K562 (cell line): ENCODE measurements around the gene TMTC2. TPM values are rescaled to one million over a fixed set of nuclear protein-coding genes. Genes with fewer than 3 reads are reported as not detected.

ENCODE experiments used
- ATAC-seq: fragments of 200-7000 bp; cut with Tn5 transposase; 3 replicates; pipeline ENCODE4 v1.9.1; 2020; ENCODE audit warnings: moderate library complexity
- BruUV-seq: library from RNA; stranded (reverse); fragments of 400-500 nt; replicated peaks from 2 replicates; lab custom pipeline; 2021; lab: Mats Ljungman, UMichigan
- CTCF ChIA-PET: fragments of 300-600 bp; formaldehyde crosslinking; extraction: SDS; loops from one replicate; lab custom pipeline; 2021; ENCODE audit warnings: low intra/inter-chr PET ratio; lab: Yijun Ruan, JAX
- POLR2A ChIA-PET: fragments of 300-600, 350-650 bp; sonication (Branson Sonifier 250); formaldehyde crosslinking; extraction: SDS; loops from one replicate; lab custom pipeline; 2021; ENCODE audit warnings: antibody characterized with exemption, inconsistent platforms; lab: Yijun Ruan, JAX
- DNase-seq, 4 experiments: peaks; one replicate each; pipeline versions ENCODE4 v3.0.0 to v3.0.0-alpha.2; 2011 to 2018; ENCODE audit warnings: low spot score in 3 of 4, mixed read lengths in 3 of 4; ENCODE audit errors: extremely low read depth in 1 of 4
- FAIRE-seq: peaks from 2 replicates; lab custom pipeline; 2011; peaks lifted over from hg19 to GRCh38; lab: Jason Lieb, UNC
- H2AFZ ChIP-seq: 2 replicates; pipeline ENCODE4 v1.6.0; 2011; ENCODE audit warnings: low read depth, low read length, control low read depth, inconsistent platforms
- H3K27ac ChIP-seq: fragments of 200-600 bp; 3 replicates; pipeline ENCODE4 v1.8.0; 2011; ENCODE audit warnings: low read depth, mild to moderate bottlenecking, control low read depth, inconsistent platforms, low read length, moderate library complexity, mixed read lengths; ENCODE audit errors: extremely low read depth
- H3K27me3 ChIP-seq, 2 experiments: fragments of 300-600 bp in 1 of 2; 2 replicates in 1 of 2; 3 replicates in 1 of 2; pipeline versions ENCODE4 v1.6.0 to v1.8.0; 2011; ENCODE audit warnings: inconsistent platforms in 2 of 2, low read length in 2 of 2, mild to moderate bottlenecking in 1 of 2, mixed read lengths in 1 of 2, moderate library complexity in 1 of 2; ENCODE audit not compliant: control insufficient read depth in 2 of 2, insufficient read depth in 2 of 2
- H3K36me3 ChIP-seq: fragments of 300-600 bp; 3 replicates; pipeline ENCODE4 v1.8.0; 2011; ENCODE audit warnings: mild to moderate bottlenecking, low read length, inconsistent platforms; ENCODE audit not compliant: control insufficient read depth, insufficient read depth
- H3K4me1 ChIP-seq, 2 experiments: fragments of 200-600 bp in 1 of 2; replicated peaks in 1 of 2; 2 replicates in 1 of 2; 3 replicates in 1 of 2; pipeline versions ENCODE4 v1.5.1 to v1.8.0; 2011; ENCODE audit warnings: inconsistent platforms in 2 of 2, low read length in 2 of 2, mild to moderate bottlenecking in 1 of 2, mixed read lengths in 1 of 2, moderate library complexity in 1 of 2; ENCODE audit not compliant: control insufficient read depth in 2 of 2, insufficient read depth in 2 of 2
- H3K4me2 ChIP-seq: 2 replicates; pipeline ENCODE4 v1.6.1; 2011; ENCODE audit warnings: low read length, control low read depth, inconsistent platforms, mixed read lengths; ENCODE audit not compliant: insufficient read depth
- H3K4me3 ChIP-seq: fragments of 200-600 bp; sonication (generic), shearing (Covaris generic); 2 replicates; pipeline ENCODE4 v1.5.1; 2016; ENCODE audit warnings: control low read depth, inconsistent platforms
- H3K79me2 ChIP-seq: fragments of 200-600 bp; 3 replicates; pipeline ENCODE4 v1.8.0; 2011; ENCODE audit warnings: low read length, inconsistent platforms; ENCODE audit not compliant: control insufficient read depth, insufficient read depth
- H3K9ac ChIP-seq, 2 experiments: 2 replicates each; pipeline versions ENCODE4 v1.6.0 to v1.6.1; 2011; ENCODE audit warnings: low read depth in 2 of 2, low read length in 2 of 2, control low read depth in 1 of 2, inconsistent platforms in 1 of 2, mild to moderate bottlenecking in 1 of 2, mixed read lengths in 1 of 2; ENCODE audit not compliant: insufficient read depth in 1 of 2
- H3K9me1 ChIP-seq: one replicate; pipeline ENCODE4 v1.6.0; 2011; ENCODE audit warnings: inconsistent platforms, mild to moderate bottlenecking, low read length, moderate library complexity; ENCODE audit not compliant: control insufficient read depth, insufficient read depth
- H3K9me3 ChIP-seq: replicated peaks from 2 replicates; pipeline ENCODE4 v1.5.1; 2011; ENCODE audit warnings: low read depth, low read length, inconsistent platforms; ENCODE audit not compliant: control insufficient read depth, insufficient read depth
- H4K20me1 ChIP-seq: replicated peaks from 2 replicates; pipeline ENCODE4 v1.6.1; 2011; ENCODE audit warnings: low read length, inconsistent platforms, mixed read lengths; ENCODE audit not compliant: control insufficient read depth, insufficient read depth
- EP400 ChIP-seq: fragments of 450-650 bp; IDR thresholded peaks from 2 replicates; pipeline ENCODE4 v1.6.1; 2017; ENCODE audit warnings: antibody characterized with exemption, mild to moderate bottlenecking, moderate library complexity
- HDAC8 ChIP-seq: fragments of 450-650 bp; IDR thresholded peaks from 2 replicates; pipeline ENCODE4 v1.6.1; 2016; ENCODE audit warnings: mild to moderate bottlenecking, missing genetic modification characterization, moderate library complexity, missing compliant biosample characterization
- MAZ ChIP-seq, 2 experiments: fragments of 450-650 bp in 1 of 2; sonication (generic) in 1 of 2; formaldehyde crosslinking; IDR thresholded peaks in 1 of 2; conservative IDR thresholded peaks in 1 of 2; 2 replicates each; pipeline versions ENCODE4 v1.4.0 to v1.5.0; 2020; ENCODE audit warnings: mild to moderate bottlenecking in 1 of 2, missing genetic modification reagents in 1 of 2
- SOX6 ChIP-seq: fragments of 450-650 bp; IDR thresholded peaks from 2 replicates; pipeline ENCODE4 v1.6.1; 2014; ENCODE audit warnings: mild to moderate bottlenecking
- SRF ChIP-seq, 2 experiments: fragments of 250-450, 450-650 bp in 1 of 2; sonication (Bioruptor Pico) in 1 of 2; sonication (generic) in 1 of 2; formaldehyde crosslinking; IDR thresholded peaks; 2 replicates each; pipeline versions ENCODE4 v1.5.0 to v1.5.1; 2020 to 2022; ENCODE audit warnings: mild to moderate bottlenecking in 1 of 2, missing genetic modification reagents in 1 of 2
- STAG1 ChIP-seq: sonication (generic); formaldehyde crosslinking; IDR thresholded peaks from 2 replicates; pipeline ENCODE4 v1.5.0; 2020; ENCODE audit warnings: missing genetic modification reagents, borderline replicate concordance
- TCF7 ChIP-seq: sonication (generic); IDR thresholded peaks from 2 replicates; pipeline ENCODE4 v1.6.1; 2016; ENCODE audit warnings: antibody characterized with exemption, borderline replicate concordance
- ZNF75A ChIP-seq: fragments of 450-650 bp; formaldehyde crosslinking; IDR thresholded peaks from 2 replicates; pipeline ENCODE4 v1.4.0; 2020; ENCODE audit warnings: mild to moderate bottlenecking
- in situ Hi-C: fragments of 300-500 bp; cut with MboI; formaldehyde crosslinking; loops from 4 replicates; pipeline ENCODE4 v1.15.0; 2018; ENCODE audit warnings: inconsistent platforms, mixed read lengths
- intact Hi-C: fragments of 100-400 bp; cut with micrococcal nuclease; formaldehyde crosslinking; loops from 2 replicates; pipeline ENCODE4 v1.14.2; 2022
- polyA plus RNA-seq, 8 experiments: library from polyadenylated mRNA; depleted of rRNA in 4 of 8; stranded (reverse) in 5 of 8; unstranded in 3 of 8; fragments of >200 nt; fragmentation: Nextera tagmentation in 2 of 8; fragmentation: Illumina TruSeq in 1 of 8; extraction: Ambion mirVana in 2 of 8; extraction: Trizol in 1 of 8; gene quantifications; 2 replicates each; pipeline versions ENCODE4 v1.2.1 to v1.2.3, GENCODE V29; 2011 to 2014; ENCODE audit warnings: inconsistent platforms in 1 of 8, missing spikeins in 1 of 8
- total RNA-seq, 7 experiments: library from RNA; depleted of rRNA in 6 of 7; stranded (reverse); fragments of >200 nt in 6 of 7; fragmentation: Illumina TruSeq in 2 of 7; extraction: Trizol in 2 of 7; gene quantifications; 2 replicates each; pipeline versions ENCODE4 v1.2.1 to v1.2.3, GENCODE V29; 2011 to 2021; ENCODE audit warnings: low replicate concordance in 1 of 7
- TF ChIP-seq, protein P1 (sequence below): IDR thresholded peaks from 2 replicates; pipeline ENCODE4 v1.6.1; 2011; ENCODE audit not compliant: insufficient read length; ENCODE audit errors: extremely low read depth

Gene TMTC2
- total and polyA plus RNA-seq, 9 of the 15 experiments (the other 6 are each of a cell fraction or from before 2014, with no cell fraction given), result 0.29 to 1.1 (median 0.55) TPM

DNA sequence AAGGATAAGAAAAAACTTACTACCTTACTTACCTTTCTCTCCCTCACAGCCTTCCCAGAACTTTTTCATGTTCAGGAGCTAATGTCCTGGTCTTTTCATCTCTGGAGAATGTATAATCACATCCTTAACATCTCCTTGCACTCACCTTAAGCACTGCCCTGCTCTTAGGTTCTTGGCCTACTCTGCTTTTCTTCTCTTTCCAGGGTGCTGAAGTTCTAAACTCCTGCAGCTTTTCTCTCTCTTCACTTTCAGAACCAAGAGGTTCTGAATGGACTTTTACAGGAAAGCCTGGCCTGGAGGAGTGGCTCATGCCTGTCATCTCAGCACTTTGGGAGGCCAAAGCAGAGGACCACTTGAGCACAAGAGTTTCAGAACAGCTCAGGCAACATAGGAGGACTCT is 101.9 kb downstream of the TMTC2 start:
- Histone ChIP-seq H3K27ac (no peak overlapping the region), H3K4me3 (no peak overlapping the region), H3K4me1 (no peaks in the 10 kb centered on the region), H3K9me3 (no peaks in the 10 kb centered on the region), H3K79me2 (no peaks in the 10 kb centered on the region), H3K27me3 (no peaks in the 10 kb centered on the region), H4K20me1 (no peaks in the 10 kb centered on the region), H3K4me2 (no peak overlapping the region), H3K9me1 (no peaks in the 10 kb centered on the region), H2AFZ (no peak overlapping the region), H3K36me3 (no peaks in the 10 kb centered on the region), H3K9ac (no peak overlapping the region)
- no peak for ATAC-seq
- in situ Hi-C loops (no loop called here), intact Hi-C loops (no loop called here)
- ChIA-PET POLR2A (no interaction called here), CTCF (no interaction called here)
- BruUV-seq, result no TSS peak
- no peak for DNase-seq
- no peak for FAIRE-seq
- TF ChIP-seq STAG1 (CRISPR knock-in tag) (no peak), EP400 (no peak), TCF7 (no peak), SRF (CRISPR knock-in tag; IDR thresholded peaks at IDR 0.05) (no peak), MAZ (CRISPR knock-in tag; conservative IDR thresholded peaks at IDR 0.05 in 1 of 2, IDR thresholded peaks at IDR 0.05 in 1 of 2) (no peak), ZNF75A (CRISPR knock-in tag) (no peak), HDAC8 (tag) (no peak), SOX6 (no peak)
- TF ChIP-seq, protein P1, sequence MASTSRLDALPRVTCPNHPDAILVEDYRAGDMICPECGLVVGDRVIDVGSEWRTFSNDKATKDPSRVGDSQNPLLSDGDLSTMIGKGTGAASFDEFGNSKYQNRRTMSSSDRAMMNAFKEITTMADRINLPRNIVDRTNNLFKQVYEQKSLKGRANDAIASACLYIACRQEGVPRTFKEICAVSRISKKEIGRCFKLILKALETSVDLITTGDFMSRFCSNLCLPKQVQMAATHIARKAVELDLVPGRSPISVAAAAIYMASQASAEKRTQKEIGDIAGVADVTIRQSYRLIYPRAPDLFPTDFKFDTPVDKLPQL, result no peak
